IMR-90 (cell line): ENCODE measurements around the gene CPED1. TPM values are rescaled to one million over a fixed set of nuclear protein-coding genes. Genes with fewer than 3 reads are reported as not detected.

Experiments
- ATAC-seq: fragments of 200-7000 bp; cut with Tn5 transposase; 2 replicates; pipeline ENCODE4 v1.9.1; 2020; ENCODE audit warnings: low read depth, mild to moderate bottlenecking, moderate library complexity
- BruUV-seq: library from RNA; stranded (reverse); fragments of 400-500 nt; replicated peaks from 2 replicates; lab custom pipeline; 2021; lab: Mats Ljungman, UMichigan
- CTCF ChIA-PET: fragments of 300-600 bp; formaldehyde crosslinking; extraction: SDS; loops from one replicate; lab custom pipeline; 2021; ENCODE audit warnings: antibody characterized with exemption; lab: Yijun Ruan, JAX
- POLR2A ChIA-PET: fragments of 300-600 bp; sonication (Branson Sonifier 250); formaldehyde crosslinking; loops from one replicate; lab custom pipeline; 2022; ENCODE audit warnings: antibody characterized with exemption; ENCODE audit not compliant: unreplicated experiment; lab: Charles Lee
- DNase-seq: peaks from one replicate; pipeline ENCODE4 v3.0.0; 2013
- H2AFZ ChIP-seq: replicated peaks from 2 replicates; pipeline ENCODE3; 2013; ENCODE audit warnings: low read length, mild to moderate bottlenecking; ENCODE audit not compliant: poor library complexity
- H2AK5ac ChIP-seq: 2 replicates; pipeline ENCODE4 v1.6.1; 2013; ENCODE audit warnings: low read depth, low read length, inconsistent platforms
- H2AK9ac ChIP-seq: replicated peaks from 2 replicates; pipeline ENCODE3; 2013; ENCODE audit warnings: mild to moderate bottlenecking, low read depth, low read length, moderate library complexity; ENCODE audit not compliant: poor library complexity
- H2BK120ac ChIP-seq: 2 replicates; pipeline ENCODE4 v1.6.1; 2013; ENCODE audit warnings: low read depth, low read length, inconsistent platforms
- H2BK15ac ChIP-seq: 3 replicates; pipeline ENCODE4 v1.6.1; 2013; ENCODE audit warnings: low read depth, low read length, inconsistent platforms
- H2BK20ac ChIP-seq: 2 replicates; pipeline ENCODE4 v1.6.1; 2013; ENCODE audit warnings: low read depth, mild to moderate bottlenecking, inconsistent platforms, low read length, moderate library complexity
- H2BK5ac ChIP-seq: 2 replicates; pipeline ENCODE4 v1.6.1; 2013; ENCODE audit warnings: mild to moderate bottlenecking, low read depth, low read length, inconsistent platforms; ENCODE audit not compliant: poor library complexity, severe bottlenecking
- H3K14ac ChIP-seq: replicated peaks from 2 replicates; pipeline ENCODE4 v1.6.1; 2013; ENCODE audit warnings: low read depth, low read length, inconsistent platforms
- H3K18ac ChIP-seq: 2 replicates; pipeline ENCODE4 v1.6.1; 2013; ENCODE audit warnings: low read depth, low read length, control low read depth
- H3K23ac ChIP-seq: 2 replicates; pipeline ENCODE4 v1.6.1; 2013; ENCODE audit warnings: low read depth, low read length, inconsistent platforms
- H3K27ac ChIP-seq: 2 replicates; pipeline ENCODE4 v1.5.1; 2013; ENCODE audit warnings: mild to moderate bottlenecking, control low read depth, low read length; ENCODE audit not compliant: insufficient read depth
- H3K27me3 ChIP-seq: 2 replicates; pipeline ENCODE4 v1.6.1; 2013; ENCODE audit warnings: low read length; ENCODE audit not compliant: control insufficient read depth, insufficient read depth
- H3K36me3 ChIP-seq: 2 replicates; pipeline ENCODE4 v1.6.1; 2013; ENCODE audit warnings: low read length, mixed read lengths; ENCODE audit not compliant: control insufficient read depth, insufficient read depth
- H3K4ac ChIP-seq: 2 replicates; pipeline ENCODE4 v1.6.1; 2013; ENCODE audit warnings: low read depth, low read length, inconsistent platforms
- H3K4me1 ChIP-seq: 2 replicates; pipeline ENCODE4 v1.6.1; 2013; ENCODE audit warnings: low read length, mixed read lengths; ENCODE audit not compliant: control insufficient read depth, insufficient read depth
- H3K4me2 ChIP-seq: 2 replicates; pipeline ENCODE4 v1.6.1; 2013; ENCODE audit warnings: low read depth, mild to moderate bottlenecking, control low read depth, low read length, moderate library complexity
- H3K4me3 ChIP-seq: 2 replicates; pipeline ENCODE4 v1.5.1; 2013; ENCODE audit warnings: low read depth, mild to moderate bottlenecking, control low read depth, low read length, moderate library complexity; ENCODE audit not compliant: insufficient read depth
- H3K56ac ChIP-seq: 2 replicates; pipeline ENCODE4 v1.6.1; 2013; ENCODE audit warnings: low read length, inconsistent platforms; ENCODE audit not compliant: insufficient read depth; ENCODE audit errors: extremely low read depth
- H3K79me1 ChIP-seq, 2 experiments: 2 replicates each; pipeline ENCODE4 v1.6.1; 2013; ENCODE audit warnings: low read length in 2 of 2, inconsistent platforms in 1 of 2, low read depth in 1 of 2
- H3K9ac ChIP-seq: 2 replicates; pipeline ENCODE4 v1.6.1; 2013; ENCODE audit warnings: low read depth, low read length, control low read depth
- H3K9me1 ChIP-seq: 2 replicates; pipeline ENCODE4 v1.6.1; 2013; ENCODE audit warnings: low read length, inconsistent platforms; ENCODE audit not compliant: insufficient read depth
- H3K9me3 ChIP-seq: 2 replicates; pipeline ENCODE4 v1.6.1; 2013; ENCODE audit warnings: low read length; ENCODE audit not compliant: control insufficient read depth, insufficient read depth
- H4K20me1 ChIP-seq: 2 replicates; pipeline ENCODE4 v1.6.1; 2013; ENCODE audit warnings: low read length, inconsistent platforms; ENCODE audit not compliant: insufficient read depth
- H4K5ac ChIP-seq: 2 replicates; pipeline ENCODE4 v1.6.1; 2013; ENCODE audit warnings: mild to moderate bottlenecking, low read depth, low read length, control low read depth
- H4K8ac ChIP-seq, 2 experiments: 2 replicates each; pipeline ENCODE4 v1.6.1; 2013; ENCODE audit warnings: low read depth in 2 of 2, low read length in 2 of 2, control low read depth in 1 of 2, inconsistent platforms in 1 of 2
- H4K91ac ChIP-seq: 2 replicates; pipeline ENCODE4 v1.6.1; 2013; ENCODE audit warnings: low read depth, low read length, inconsistent platforms; ENCODE audit not compliant: insufficient read depth
- BHLHE40 ChIP-seq: fragments of 150-350 bp; IDR thresholded peaks from 2 replicates; pipeline ENCODE4 v1.6.1; 2016; ENCODE audit warnings: mild to moderate bottlenecking, low read depth, low read length
- CHD1 ChIP-seq: IDR thresholded peaks from 2 replicates; pipeline ENCODE4 v1.6.1; 2012; ENCODE audit warnings: low read depth, low read length, improper control_type of control experiment
- CTCF ChIP-seq: conservative IDR thresholded peaks from 2 replicates; pipeline ENCODE4 v1.5.1; 2012; ENCODE audit warnings: mild to moderate bottlenecking, low read depth, low read length, improper control_type of control experiment
- ELK1 ChIP-seq: fragments of 150-350 bp; IDR thresholded peaks from 2 replicates; pipeline ENCODE4 v1.6.1; 2016; ENCODE audit warnings: low read depth, mild to moderate bottlenecking, low read length, moderate library complexity, borderline replicate concordance
- MAFK ChIP-seq: IDR thresholded peaks from 2 replicates; pipeline ENCODE4 v1.6.1; 2012; ENCODE audit warnings: low read depth, low read length, improper control_type of control experiment
- MAZ ChIP-seq: IDR thresholded peaks from 2 replicates; pipeline ENCODE4 v1.6.1; 2012; ENCODE audit warnings: low read depth, mild to moderate bottlenecking, low read length, improper control_type of control experiment, moderate library complexity, borderline replicate concordance
- MXI1 ChIP-seq: IDR thresholded peaks from 2 replicates; pipeline ENCODE4 v1.6.1; 2012; ENCODE audit warnings: low read depth, mild to moderate bottlenecking, low read length, moderate library complexity, borderline replicate concordance
- NFE2L2 ChIP-seq: fragments of 150-350 bp; IDR thresholded peaks from 2 replicates; pipeline ENCODE4 v1.6.1; 2016; ENCODE audit warnings: low read depth, mild to moderate bottlenecking, low read length
- POLR2A ChIP-seq: IDR thresholded peaks from 2 replicates; pipeline ENCODE4 v1.6.1; 2012; ENCODE audit warnings: mild to moderate bottlenecking, low read depth, low read length
- RAD21 ChIP-seq: IDR thresholded peaks from 2 replicates; pipeline ENCODE4 v1.6.1; 2012; ENCODE audit warnings: low read length, improper control_type of control experiment
- RCOR1 ChIP-seq: IDR thresholded peaks from 2 replicates; pipeline ENCODE4 v1.6.1; 2012; ENCODE audit warnings: mild to moderate bottlenecking, low read length, improper control_type of control experiment; ENCODE audit not compliant: insufficient replicate concordance
- RFX5 ChIP-seq: IDR thresholded peaks from 2 replicates; pipeline ENCODE4 v1.8.0; 2012; ENCODE audit warnings: low read depth, mild to moderate bottlenecking, low read length, moderate library complexity
- SMC3 ChIP-seq: fragments of 150-350 bp; IDR thresholded peaks from 2 replicates; pipeline ENCODE4 v1.6.1; 2016; ENCODE audit warnings: low read depth, mild to moderate bottlenecking, antibody characterized with exemption, low read length, moderate library complexity
- WGBS, 2 experiments: methylation state at CpG; one replicate each; pipeline versions ENCODE4 v1.1.5 to v1.1.7; 2013; ENCODE audit warnings: missing lambda C conversion rate in 2 of 2; ENCODE audit not compliant: insufficient read length in 1 of 2; ENCODE audit errors: extremely low coverage in 2 of 2; 5-methylcytosine and 5-hydroxymethylcytosine counted together
- dilution Hi-C: fragments of 300-500 bp; cut with HindIII; formaldehyde crosslinking; loops from one replicate; pipeline ENCODE4 v1.14.3; 2018; ENCODE audit warnings: low sequenced_read_pairs; ENCODE audit not compliant: unreplicated experiment
- in situ Hi-C: fragments of 300-500 bp; cut with MboI; formaldehyde crosslinking; loops from 3 replicates; pipeline ENCODE4 v1.14.3; 2019; ENCODE audit warnings: low sequenced_read_pairs, inconsistent platforms, mixed read lengths
- intact Hi-C: fragments of 100-400 bp; cut with micrococcal nuclease; formaldehyde crosslinking; loops from 2 replicates; pipeline ENCODE4 v1.10.0; 2022
- polyA plus RNA-seq, 3 experiments: library from polyadenylated mRNA; depleted of rRNA; stranded (reverse); fragments of >200 nt; gene quantifications; 2 replicates each; pipeline ENCODE4 v1.2.3, GENCODE V29; 2012; ENCODE audit warnings: low replicate concordance in 1 of 3
- total RNA-seq: library from RNA; depleted of rRNA; stranded (reverse); fragments of >200 nt; gene quantifications from 2 replicates; pipeline ENCODE4 v1.2.3, GENCODE V29; 2012

Gene CPED1
- total and polyA plus RNA-seq, 2 of the 4 experiments (the other 2 are of a cell fraction): 31.2 to 96.8 TPM

- Histone ChIP-seq H4K20me1 (no peaks in the 10 kb centered on the region), H3K79me1 (no peaks in the 10 kb centered on the region; a peak in 1 of 4 replicates), H3K9me1 (peaks cover 2% of the 10 kb centered on the region; the same call in 1 of the 2 replicates), H2BK5ac (peak overlapping the region; percentile 46), H3K4ac (no peak overlapping the region), H2AK9ac (no peak overlapping the region), H2AFZ (no peak overlapping the region), H3K18ac (no peak overlapping the region), H3K36me3 (peaks cover 3% of the 10 kb centered on the region; the same call in 1 of the 2 replicates), H2AK5ac (no peak overlapping the region), H3K4me1 (peaks cover 5% of the 10 kb centered on the region), H4K8ac (no peak overlapping the region), H3K14ac (no peak overlapping the region), H3K4me2 (peak overlapping the region; percentile 14; the same call in 1 of the 2 replicates), H3K27ac (no peak overlapping the region), H3K23ac (no peak overlapping the region), H3K9me3 (no peaks in the 10 kb centered on the region), H2BK120ac (no peak overlapping the region), H3K9ac (no peak overlapping the region), H4K5ac (no peak overlapping the region), H2BK15ac (no peak overlapping the region), H2BK20ac (no peak overlapping the region), H3K27me3 (no peaks in the 10 kb centered on the region), H3K4me3 (no peak overlapping the region), H4K91ac (no peak overlapping the region), H3K56ac (no peak overlapping the region)
- in situ Hi-C loops (loop anchor here (25.0 kb wide), 1 partner anchor 357 kb away; the partner anchor contains the start of gene WNT16), dilution Hi-C loops (loop anchor here (25.0 kb wide), 1 partner anchor 107 kb away; no protein-coding TSS in a partner anchor), intact Hi-C loops (no loop called here)
- no peak for TF ChIP-seq ELK1
- TF ChIP-seq RFX5: no peak
- no peak for TF ChIP-seq RCOR1
- no peak for TF ChIP-seq POLR2A
- TF ChIP-seq NFE2L2: no peak
- TF ChIP-seq RAD21: no peak
- TF ChIP-seq MAFK: no peak
- TF ChIP-seq MXI1: no peak
- TF ChIP-seq CHD1: no peak
- no peak for TF ChIP-seq SMC3
- no peak for TF ChIP-seq CTCF
- TF ChIP-seq MAZ: no peak
- no peak for TF ChIP-seq BHLHE40
- DNase-seq (peak; percentile 29), ATAC-seq (peak; percentile 74)
- no TSS peak for BruUV-seq
- WGBS, 2 experiments: no CpG with 5 or more reads among the region's 1 CpG
- POLR2A ChIA-PET: interaction anchor here (1.2 kb wide), 1 partner anchor 105 kb away, joined by 3 read pairs; no protein-coding TSS in a partner anchor
- CTCF ChIA-PET: interaction anchor here (0.9 kb wide), 1 partner anchor 21 kb away, joined by 3 read pairs; no protein-coding TSS in a partner anchor
Observed at GRCh38 chr7:120979765-120980499, 8.6 kb upstream of the CPED1 start.
